NCI-H446 treated with DMSO at 0.1 percent for 48 hours (cell line): ENCODE data around the gene CHSY3.

Source experiments
- DNase-seq: peaks from one replicate; lab custom pipeline; 2025; lab: John Stamatoyannopoulos, UW

Gene CHSY3

DNA sequence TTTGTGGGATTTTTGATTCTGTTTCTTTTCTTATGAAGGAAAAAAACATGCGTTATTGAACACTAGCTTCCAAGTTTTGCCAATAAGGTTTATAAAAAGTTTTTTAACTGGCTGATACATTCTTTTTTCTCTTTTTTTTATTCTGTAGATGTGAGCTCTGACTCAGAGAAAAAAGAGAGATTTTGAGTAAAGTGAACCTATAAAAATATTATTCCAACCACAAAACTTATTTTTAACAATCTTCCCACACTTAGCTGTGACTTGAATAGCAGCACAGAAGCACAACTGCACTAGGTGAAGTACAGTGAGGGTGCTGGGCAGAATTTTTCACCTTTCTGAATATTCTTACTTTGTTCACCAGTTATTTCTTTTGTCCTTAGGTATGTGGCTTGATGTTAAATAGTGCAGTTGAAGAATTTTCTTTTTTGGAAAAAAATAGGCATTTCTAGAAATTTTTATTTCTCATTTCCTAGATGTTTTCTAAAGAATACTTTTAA lies 41.6 kb downstream of the CHSY3 start:
- DNase-seq: no peak

DNA sequence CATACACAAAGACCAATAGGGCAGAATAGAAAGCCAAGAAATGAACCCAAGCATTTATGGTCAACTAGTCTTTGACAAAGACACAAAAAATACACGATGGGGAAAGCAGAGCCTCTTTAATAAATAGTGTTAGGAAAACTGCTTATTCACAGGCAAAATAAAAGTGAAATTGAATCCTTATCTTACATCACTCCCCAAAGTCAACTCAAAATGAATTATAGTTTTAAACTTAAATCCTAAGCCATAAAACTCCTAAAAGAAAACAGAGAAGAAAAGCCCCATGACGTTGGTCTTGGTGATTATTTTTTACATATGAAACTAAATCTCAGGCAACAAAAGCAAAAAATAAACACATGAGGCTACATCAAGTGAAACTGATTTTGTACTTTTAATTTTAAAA lies 46.8 kb downstream of the CHSY3 start:
- DNase-seq: no peak

DNA sequence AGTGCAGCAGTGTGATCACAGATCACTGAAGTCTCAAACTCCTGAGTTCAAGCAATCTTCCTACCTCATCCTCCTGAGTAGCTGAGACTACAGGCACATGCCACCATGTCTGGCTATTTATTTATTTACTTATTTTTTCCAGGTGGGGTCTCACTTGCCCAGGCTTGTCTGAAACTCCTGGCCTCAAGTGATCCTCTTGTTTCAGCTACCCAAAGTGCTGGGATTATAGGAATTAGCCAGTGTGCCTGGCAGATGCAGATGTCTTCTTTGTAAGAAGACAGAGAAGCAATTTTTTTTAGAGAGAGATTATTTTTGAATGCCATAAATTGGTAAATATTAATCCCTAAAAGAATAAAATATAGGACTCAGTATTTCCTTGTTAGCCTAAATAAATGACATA lies 54.3 kb downstream of the CHSY3 start:
- no peak for DNase-seq

DNA sequence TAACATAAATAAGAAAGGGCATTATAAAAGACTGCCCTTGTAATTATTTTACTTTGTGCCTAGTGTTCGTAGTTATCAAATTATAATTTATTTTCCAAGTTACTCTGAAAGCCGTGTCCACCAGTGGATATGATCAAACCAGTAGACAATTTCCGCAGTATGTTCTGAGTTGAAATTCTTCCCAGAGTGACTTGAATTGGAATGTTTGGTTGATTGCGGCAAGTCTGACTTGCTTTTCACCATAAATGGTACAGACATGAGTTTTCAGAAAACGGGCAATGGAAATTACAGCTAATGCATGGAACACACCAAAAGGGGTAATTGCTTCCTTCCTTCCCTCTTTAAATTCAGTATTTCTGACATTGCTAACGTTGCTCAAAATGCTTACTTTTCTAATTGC lies 56.6 kb downstream of the CHSY3 start:
- no peak for DNase-seq

DNA sequence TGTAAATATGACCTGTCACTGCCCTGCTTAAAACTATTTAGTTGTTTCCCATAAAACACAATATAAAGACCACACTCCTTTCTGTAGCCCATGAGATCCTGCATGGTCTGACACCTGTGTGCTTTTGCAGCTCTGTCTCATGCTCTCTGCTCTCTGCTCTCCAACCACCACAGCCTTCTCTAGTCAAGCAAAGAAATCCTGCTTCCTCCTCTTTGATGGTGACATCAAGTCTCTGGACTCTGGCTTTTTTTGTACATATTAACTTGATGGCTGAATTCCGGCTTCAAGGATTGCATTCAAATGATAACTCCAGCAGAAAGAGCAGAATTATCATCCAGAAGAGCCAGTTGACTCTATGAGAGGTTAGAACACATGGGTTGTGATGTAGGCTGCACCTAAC lies 58.2 kb downstream of the CHSY3 start:
- no peak for DNase-seq

DNA sequence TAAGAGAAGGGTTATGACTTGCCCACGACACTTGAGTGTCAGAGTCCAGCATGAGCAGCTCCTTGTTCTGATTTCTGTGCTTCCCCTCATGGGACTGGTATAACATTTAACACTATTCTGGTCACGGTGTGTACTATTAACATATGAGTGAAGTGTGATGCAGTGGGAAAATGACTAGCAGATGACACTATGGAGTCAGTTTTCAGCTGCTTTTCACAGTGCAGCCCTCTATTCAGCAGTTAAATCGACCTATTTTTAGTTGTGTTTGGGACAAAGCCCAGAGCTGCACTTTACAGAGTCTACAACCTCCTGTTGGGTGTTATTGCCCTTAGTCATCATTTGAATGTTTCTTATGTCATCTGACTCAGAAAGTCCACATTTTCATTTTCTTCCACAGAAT lies 59.1 kb downstream of the CHSY3 start:
- no peak for DNase-seq

DNA sequence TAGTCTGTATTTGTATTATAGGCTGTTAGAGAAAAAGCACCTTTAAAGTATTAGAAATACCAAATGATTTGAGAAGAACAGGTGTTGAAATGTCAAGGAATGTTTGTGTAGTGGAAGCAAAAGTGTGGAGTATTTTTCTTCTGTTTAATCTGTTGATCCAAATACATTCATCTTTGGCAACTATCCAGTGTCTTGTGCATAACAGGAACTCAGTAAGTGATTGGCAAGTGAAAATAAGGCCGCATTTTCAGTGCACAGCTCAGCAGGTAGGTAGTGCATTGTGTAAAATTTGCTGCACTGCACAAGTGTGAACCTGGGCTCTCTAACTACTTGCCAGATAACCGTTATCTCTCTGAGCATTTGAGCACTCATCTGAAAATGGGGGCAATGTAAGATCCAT lies 61.8 kb downstream of the CHSY3 start:
- no peak for DNase-seq

DNA sequence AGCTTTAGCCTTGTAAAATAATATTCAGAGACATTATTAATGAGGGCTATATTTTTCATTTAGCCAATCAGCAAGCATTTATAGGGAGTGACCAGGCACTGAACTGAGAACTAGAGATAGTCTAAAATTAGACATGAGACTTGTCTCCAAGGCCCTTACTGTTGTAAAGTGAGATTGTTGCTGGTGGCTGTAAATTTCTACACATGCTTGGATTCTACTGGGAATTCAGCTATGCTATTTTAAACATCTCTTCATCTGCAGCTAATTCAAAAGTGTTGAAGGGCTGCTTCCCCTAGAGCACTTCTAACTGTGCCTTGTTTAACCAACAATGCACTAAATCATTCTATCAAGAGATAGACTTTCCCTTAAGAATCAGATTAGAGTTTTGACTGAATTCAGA lies 67.4 kb downstream of the CHSY3 start:
- DNase-seq: no peak

DNA sequence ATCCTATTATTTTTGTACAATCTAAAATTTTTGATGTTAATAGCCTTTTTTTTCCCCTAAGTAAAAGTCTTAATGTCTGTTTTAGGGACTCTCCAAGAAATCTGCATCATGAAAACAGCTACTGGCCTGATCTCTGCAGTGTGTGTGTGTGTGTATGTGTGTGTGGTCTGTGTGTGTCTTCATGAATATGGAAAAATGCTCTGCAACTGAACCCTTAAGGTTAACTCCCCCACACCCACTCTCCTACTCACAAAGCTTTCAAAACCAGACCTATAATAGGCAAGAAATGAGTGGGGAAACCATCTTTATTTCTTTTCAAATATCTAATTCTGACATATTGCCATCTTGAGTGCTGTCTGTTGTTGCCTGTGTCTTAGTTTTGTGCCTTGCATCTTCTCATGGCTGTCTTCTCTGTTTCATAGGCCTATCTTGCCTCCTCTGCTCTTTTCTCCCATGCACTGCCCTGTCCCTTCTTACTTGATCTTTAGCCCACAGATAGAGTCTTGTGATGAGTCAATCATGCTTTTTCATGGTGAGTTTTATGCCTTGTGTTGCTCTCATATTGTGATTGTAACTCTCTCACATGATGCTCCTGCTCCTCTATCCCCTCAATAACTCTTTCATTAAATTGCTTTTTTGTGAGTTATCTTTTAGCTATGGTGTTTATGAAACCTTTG lies 68.3 kb downstream of the CHSY3 start:
- DNase-seq: no peak

DNA sequence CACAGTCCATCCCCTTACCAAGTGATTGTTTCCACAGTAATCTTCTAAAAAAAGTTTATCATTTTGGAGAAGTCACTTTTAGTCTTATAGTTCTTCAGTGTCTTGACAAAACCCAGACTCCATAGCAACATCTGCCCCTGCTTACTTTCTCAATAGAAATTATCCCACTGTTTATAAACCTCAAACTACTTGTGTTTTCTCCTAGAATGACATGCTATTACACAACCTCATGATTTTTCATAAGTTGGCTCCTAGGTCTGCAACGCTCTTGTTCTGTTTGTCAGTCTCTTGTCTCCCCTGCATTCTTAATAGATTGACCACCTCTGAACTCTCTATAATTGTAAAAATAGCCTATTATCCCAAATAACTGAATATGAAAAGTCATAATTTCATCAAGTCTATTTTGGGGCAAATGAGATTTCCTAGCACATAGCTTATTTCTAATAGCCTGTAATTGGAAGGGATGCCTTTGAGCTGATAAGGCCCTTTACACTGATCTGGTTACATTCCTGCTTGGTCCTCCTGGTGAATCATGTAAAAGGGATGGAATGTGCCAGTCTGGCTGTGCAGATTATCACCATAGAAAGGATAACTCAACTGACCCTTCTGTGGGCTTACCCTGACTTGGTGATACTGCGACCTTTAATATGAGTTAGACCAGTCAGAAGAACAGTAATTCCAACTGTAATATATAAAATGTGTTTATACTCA lies 69.6 kb downstream of the CHSY3 start:
- no peak for DNase-seq

DNA sequence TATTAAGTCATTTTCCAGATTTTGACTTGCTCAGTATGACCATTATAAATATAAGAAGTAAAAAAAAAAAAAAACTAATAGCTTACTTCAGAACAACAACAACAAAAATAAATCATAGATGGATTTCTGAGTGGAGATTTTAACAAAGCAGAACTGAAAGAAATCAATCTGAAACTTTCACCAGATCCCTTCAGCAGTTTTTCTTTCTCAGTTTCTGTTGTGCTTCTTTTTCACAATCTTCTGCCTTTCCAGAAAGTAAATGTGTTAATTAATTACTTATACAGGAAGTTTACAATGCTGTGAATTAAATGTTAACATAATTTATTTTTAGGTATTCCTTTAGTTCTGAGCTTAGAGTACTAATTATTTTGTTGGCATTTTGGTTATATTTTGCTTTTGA lies 73.5 kb downstream of the CHSY3 start:
- no peak for DNase-seq

DNA sequence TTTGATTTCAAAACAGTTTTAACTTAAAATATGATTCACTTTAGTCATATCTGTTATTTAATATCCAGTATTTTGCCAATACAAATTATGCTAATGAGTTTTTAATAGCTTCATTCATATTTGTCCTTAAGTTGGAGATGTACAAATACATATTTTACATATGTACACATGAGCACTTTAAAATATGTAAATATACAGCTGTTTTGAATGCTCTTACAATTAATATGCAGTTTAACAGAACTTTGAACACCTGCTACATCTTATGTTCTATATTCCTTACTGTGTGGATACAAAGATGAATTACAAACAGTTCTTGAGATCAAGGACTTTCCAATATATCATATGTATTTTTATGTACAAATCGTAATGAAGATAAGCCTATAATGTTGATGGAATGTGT lies 74.0 kb downstream of the CHSY3 start:
- DNase-seq: no peak

DNA sequence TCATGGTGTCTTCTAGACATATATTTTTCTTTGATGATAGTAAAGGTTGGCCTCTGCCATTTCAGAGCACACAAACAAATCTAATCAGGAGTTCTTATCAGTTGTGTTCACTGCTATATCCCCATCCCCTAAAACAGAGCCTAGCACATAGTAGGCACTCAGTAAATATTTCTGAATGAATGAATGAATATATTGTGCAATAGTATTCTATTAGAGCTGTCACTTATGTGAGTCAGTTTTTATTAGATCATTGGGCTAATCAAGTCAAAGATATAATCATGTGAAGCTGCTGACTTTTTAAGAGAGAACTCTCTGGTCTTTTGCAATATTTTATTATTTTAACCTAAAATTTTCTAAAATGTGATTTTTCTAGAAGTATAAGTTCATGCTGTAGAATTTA lies 84.2 kb downstream of the CHSY3 start:
- no peak for DNase-seq

DNA sequence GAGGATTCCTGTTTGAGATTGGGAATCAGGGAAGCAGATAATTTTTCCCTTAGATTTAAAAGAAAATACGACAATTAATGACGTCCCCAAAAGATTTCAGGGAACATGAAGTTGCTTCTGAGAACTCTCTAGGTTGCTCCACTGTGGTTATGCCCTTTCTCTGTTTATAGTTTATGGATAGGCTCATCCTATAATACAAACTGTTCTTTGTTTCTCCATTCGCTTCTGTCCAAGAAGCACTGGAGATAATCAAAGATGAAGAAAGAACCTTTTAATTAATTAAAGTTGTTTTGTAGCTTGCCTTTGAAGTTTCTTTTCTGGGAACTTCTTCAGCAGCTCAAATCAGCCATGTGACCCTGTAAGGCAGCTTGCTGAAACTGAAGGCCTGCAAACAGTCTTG lies 87.5 kb downstream of the CHSY3 start:
- DNase-seq: no peak

DNA sequence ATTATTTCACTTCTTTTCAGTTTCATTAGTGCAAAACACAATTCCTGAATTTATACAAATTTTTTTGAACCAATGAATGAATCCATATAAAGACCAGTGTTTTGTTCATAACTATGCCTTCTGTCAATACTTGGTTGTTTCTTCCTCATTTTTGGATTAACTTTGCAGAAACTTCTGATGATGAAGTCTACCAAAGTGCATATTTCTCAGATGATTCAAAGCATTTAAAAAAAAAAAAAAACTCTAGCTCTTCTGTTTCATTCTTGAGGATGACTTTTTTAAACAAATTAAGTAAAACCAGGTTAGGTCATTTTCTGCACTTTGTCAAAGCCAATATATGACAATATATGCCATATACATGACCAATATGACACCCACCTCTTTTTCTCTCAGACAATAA lies 92.6 kb downstream of the CHSY3 start:
- DNase-seq: no peak

DNA sequence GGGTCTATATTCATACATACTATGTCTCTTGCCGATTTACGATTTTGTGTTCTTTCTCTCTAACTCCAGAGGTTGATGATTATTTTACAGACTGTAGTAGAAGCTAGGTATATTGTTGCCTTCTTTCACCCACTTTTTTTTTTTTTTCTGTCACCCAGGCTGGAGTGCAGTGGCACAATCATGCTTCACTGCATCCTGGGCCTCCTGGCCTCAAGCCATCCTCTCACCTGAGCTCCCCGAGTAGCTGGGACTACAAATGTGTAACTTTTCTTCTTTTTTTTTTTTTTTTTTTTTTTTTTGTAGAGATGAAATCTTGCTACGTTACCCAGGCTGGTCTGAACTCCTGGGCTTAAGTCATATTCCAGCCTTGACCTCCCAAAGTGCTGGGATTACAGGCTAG lies 96.2 kb downstream of the CHSY3 start:
- DNase-seq: no peak

DNA sequence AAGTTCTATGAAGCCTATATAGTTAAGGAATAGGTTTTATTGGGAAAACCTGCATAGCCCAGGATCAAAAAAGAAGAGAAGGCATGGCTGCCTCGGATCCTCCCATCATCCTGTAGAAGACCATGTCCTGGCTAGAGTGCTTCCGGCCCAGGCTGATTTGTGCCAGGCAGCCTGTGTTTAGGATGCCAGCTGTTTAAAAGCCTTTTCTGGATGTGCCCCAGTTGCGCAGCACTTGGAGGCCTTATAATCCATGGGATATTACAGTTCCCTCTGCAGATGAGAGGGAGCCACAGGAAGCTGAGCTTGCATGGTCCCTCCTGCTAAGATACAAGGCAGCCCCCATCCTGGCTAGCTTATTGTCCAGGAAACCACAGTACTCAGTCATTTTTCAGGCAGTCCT lies 97.9 kb downstream of the CHSY3 start:
- DNase-seq: no peak

DNA sequence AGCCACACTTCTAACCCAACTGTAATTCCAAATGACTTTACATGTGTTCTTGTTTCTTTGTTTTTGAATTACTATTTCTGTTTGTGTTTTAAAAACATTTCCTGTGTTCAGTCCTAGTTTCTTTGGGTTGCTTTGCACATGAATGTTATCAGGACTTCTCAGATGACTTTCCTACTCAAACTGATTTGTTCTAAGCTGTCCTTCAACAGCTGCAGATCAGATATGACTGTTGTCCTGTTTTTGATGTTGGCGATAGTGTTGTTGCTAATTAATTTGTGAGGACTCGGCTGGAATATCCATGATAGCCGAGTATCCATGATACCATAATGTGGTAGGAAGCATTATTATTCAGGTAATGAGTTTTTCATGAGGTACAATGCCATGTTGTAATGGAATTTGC lies 98.6 kb downstream of the CHSY3 start:
- DNase-seq: no peak

DNA sequence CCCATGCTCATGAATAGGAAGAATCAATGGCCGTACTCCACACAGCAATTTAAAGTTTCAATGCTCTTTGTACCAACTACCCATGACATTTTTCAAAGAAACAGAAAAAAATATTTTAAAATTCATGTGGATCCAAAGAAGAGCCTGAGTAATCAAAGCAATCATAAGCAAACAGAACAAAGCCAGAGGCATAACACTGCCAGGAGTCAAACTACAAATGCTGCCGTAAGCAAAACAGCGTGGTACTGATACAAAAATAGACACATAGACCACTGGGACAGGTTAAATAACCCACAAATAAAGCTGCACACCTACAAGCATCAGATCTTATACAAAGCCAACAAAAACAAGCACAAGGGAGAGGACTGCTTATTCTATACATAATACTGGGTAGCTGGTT lies 107.7 kb downstream of the CHSY3 start:
- no peak for DNase-seq

DNA sequence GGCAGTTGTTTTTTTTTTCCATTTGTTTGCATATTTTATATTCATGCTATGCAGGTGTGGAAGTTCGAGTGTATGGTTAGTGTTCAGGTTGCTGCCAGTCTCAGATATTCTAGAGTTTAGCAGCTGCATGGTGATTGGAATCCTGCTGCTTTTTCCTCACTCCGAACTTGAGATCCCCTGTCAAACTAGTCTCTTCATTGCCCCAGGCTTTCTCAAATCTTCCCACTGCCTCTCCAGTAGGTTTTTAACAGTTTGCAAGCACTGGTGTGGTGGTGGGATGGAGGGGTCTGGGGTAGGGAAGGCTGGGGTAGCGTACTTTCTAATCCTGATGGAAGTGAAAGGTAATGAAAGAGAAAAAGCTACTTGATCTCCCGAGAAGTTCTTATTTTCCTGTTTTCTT lies 112.9 kb downstream of the CHSY3 start:
- DNase-seq: no peak

DNA sequence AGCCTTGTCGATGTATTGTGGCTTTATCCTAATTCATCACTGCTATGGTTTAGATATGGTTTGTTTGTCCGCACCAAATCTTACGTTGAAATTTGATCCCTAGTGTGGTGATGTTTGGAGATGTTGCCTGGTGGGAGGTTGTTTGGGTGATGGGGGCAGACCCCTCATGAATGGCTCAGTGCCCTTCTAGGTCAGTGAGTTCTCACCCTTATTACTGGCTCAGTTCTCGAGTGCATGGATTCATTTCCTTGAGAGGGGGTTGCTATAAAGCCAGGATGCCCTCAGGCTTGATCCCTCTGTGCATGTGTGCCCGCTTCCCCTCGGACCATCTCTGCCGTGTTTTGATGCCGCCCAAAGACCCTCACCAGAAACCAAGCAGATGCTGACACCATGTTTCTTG lies 114.4 kb downstream of the CHSY3 start:
- no peak for DNase-seq

DNA sequence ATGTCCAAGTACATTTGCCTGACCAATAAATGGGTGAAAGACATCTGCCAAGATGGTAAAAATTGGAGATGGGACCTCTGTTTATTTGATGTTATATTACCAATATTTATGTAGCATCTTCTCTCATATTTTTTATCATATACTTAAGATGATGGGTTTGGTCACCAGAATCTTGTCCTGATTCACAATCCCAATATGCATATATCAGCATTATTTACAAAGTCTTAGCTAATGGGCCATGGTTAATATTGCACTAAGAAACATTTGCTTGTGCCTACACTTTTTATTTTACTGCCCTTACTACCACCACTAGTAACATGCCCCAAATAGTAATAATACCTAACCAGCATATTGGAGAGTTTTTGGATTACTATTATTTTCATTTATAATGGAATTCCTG lies 116.7 kb downstream of the CHSY3 start:
- no peak for DNase-seq

DNA sequence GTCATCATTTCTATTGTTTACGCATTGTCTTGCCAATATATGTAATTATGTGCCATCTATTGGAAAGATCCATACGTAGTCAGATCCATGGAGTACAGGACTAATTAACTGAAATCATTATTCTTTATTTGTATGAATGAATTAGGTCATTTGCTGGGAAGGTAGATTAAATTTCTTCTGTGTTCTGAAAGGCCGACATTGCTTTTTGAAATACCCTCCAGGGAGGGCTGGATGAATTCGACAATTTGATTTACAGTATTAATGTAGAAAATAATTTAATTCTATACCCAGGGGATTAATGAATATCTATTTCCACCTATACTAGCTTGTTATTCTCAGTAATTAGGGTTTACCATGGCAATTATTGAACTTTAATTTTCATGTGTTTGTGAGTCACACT lies 117.6 kb downstream of the CHSY3 start:
- no peak for DNase-seq

DNA sequence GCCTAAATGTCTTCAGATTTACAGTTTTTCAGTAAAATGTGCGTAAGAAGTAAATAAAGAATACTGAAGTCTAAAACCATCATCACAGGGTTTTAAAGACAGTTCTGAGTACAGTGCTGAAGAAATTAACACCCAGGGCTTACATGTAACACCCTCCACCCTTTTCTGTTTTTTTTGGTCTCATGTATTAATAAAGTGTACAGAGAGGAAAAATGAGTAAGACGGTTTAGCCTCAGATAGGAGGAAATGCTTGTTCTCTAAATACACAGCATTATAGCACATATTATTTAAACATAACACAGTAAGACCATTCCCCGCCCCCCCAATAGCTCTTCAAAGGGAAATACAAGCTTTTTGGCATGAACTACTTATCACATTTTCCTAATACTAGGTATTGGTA lies 119.3 kb downstream of the CHSY3 start:
- no peak for DNase-seq
